Large intestine (tissue), 3 donors: ENCODE results near the gene GAS2L1. TPM values are rescaled to one million over a fixed set of nuclear protein-coding genes. Genes with fewer than 3 reads are reported as not detected.

Experiments used
- DNase-seq, 2 donors: peaks; one replicate each; pipeline versions ENCODE4 v3.0.0 to v3.0.0-alpha.2; 2013
- H3K27ac ChIP-seq: one replicate; pipeline ENCODE4 v1.5.1; 2013; ENCODE audit warnings: low read length
- H3K27me3 ChIP-seq: 2 replicates; pipeline ENCODE4 v1.6.1; 2013; ENCODE audit warnings: low read length; ENCODE audit not compliant: control insufficient read depth, insufficient read depth
- H3K36me3 ChIP-seq: 2 replicates; pipeline ENCODE4 v1.6.1; 2013; ENCODE audit warnings: low read length; ENCODE audit not compliant: control insufficient read depth, insufficient read depth
- H3K4me1 ChIP-seq: one replicate; pipeline ENCODE4 v1.6.1; 2013; ENCODE audit warnings: low read length; ENCODE audit not compliant: control insufficient read depth, insufficient read depth
- H3K4me3 ChIP-seq: one replicate; pipeline ENCODE4 v1.5.1; 2013; ENCODE audit warnings: low read length
- H3K9me3 ChIP-seq: one replicate; pipeline ENCODE4 v1.6.1; 2013; ENCODE audit warnings: mild to moderate bottlenecking, low read depth, low read length, moderate library complexity; ENCODE audit not compliant: control insufficient read depth
- WGBS: methylation state at CpG from one replicate; pipeline ENCODE4 v1.1.5; 2013; ENCODE audit warnings: low lambda C conversion rate; ENCODE audit not compliant: insufficient coverage; 5-methylcytosine and 5-hydroxymethylcytosine counted together
- polyA plus RNA-seq: library from polyadenylated mRNA; unstranded; fragments of 120-200 nt; gene quantifications from one replicate; pipeline ENCODE4 v1.2.1, GENCODE V29; 2013

Gene GAS2L1
- polyA plus RNA-seq, 1 donor, result 6.1 TPM

DNA sequence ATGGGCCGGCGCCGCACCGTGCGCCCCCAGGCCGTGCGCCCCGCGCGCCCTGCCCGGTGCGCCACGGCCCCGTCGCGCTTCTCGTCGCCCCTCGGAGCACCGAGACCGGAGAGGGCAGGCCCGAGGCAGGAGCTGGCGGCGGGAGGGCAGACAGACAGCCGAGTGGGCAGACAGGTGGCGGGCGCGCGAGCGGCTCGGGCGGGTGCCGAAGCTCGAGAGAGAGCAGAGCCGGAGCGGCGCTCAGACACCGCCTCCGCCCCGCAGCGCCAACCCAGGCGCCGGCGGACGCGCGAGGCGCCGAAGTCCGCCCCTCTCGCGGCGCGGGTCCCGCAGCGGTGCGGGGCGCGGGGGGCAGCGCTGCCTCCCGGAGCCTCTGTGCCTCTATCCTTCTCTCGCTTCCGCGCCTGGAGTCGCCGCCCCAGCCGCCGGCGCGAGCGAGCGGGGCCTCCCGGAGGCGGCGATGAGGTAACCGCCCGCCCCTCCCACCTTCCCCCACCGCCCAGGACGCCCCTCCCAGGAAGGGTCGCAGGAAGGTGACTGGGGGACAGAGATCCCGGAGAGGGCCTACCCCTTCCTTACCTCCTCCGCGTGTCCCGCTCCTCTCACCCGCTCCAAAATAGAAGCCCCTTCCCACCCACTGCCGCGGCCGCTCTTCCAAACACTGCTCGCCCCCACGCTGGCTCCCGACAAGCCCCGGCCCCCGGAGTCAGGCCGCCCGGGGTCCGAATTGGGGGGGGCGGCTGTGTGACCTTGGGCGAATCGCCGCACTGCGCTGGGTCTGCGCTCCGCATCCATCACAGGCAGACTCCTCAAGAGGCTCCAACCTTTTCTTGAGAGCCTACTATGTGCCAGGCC, 9.1 kb downstream of the GAS2L1 start, which contains the start of gene RASL10A:
RASL10A (minus strand) TSS at position 412 of the 855 bp plus-strand sequence. CDS start 451 bp downstream, outside the sequence.
- Histone ChIP-seq H3K27me3 (peaks cover 41% of the 10 kb centered on the region), H3K27ac (no peak within 1 kb of the TSS), H3K36me3 (no peaks in the 10 kb centered on the region), H3K4me1 (peaks cover 26% of the 10 kb centered on the region), H3K4me3 (no peak within 1 kb of the TSS), H3K9me3 (peaks cover 13% of the 10 kb centered on the region)
- no CpG with 5 or more reads among the region's 103 CpGs for WGBS
- DNase-seq, result peak in 1 of 2 donors; percentile 61

DNA sequence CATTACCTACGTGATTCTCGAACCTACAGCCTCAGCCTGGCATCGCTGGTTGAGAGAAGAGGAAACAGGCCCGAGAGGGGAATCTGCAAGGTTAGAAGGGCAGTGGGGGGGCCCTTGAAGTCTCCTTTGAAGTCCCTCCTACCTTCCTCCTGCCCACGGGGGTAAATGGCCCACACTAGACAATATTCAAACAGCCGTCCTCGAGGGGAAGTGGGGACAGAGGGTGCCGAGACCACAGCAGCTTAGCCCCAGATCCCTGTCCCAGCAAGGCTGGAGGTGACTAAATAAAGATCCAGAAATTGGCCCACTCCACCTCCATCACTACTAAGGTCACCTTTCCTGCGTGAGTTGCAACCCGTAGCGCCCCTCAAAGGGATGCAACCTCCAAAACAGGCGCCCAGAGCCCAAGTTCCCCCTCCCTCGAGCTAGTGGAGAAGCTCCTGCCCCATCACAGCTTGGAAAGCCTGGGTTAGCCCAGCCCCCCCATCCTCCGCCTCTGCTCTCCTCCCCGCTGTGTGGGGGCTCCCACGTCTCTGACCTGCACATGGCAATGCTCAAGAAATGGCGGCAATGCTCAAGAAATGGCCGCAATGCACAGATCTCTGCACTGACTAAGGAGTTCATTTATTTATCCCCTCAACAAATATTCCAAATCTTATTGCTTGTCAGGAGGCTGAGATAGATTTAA, 9.8 kb downstream of the GAS2L1 start:
- no peaks in the 10 kb centered on the region for H3K36me3 ChIP-seq
- no peak overlapping the region for H3K27ac ChIP-seq
- H3K9me3 ChIP-seq, result peaks cover 13% of the 10 kb centered on the region
- H3K4me3 ChIP-seq, result no peak overlapping the region
- peaks cover 41% of the 10 kb centered on the region for H3K27me3 ChIP-seq
- DNase-seq, result no peak
- WGBS, result no CpG with 5 or more reads among the region's 18 CpGs
- peaks cover 18% of the 10 kb centered on the region for H3K4me1 ChIP-seq

- peaks cover 7% of the 10 kb centered on the region for H3K9me3 ChIP-seq
- H3K36me3 ChIP-seq, result no peaks in the 10 kb centered on the region
- DNase-seq, result no peak
- H3K27ac ChIP-seq, result no peak overlapping the region
- peaks cover 15% of the 10 kb centered on the region for H3K4me1 ChIP-seq
- H3K27me3 ChIP-seq, result peaks cover 40% of the 10 kb centered on the region
- no peak overlapping the region for H3K4me3 ChIP-seq
- no CpG with 5 or more reads among the region's 18 CpGs for WGBS
Measured at GRCh38 chr22:29317827-29318454, 11.5 kb downstream of the GAS2L1 start.

DNA sequence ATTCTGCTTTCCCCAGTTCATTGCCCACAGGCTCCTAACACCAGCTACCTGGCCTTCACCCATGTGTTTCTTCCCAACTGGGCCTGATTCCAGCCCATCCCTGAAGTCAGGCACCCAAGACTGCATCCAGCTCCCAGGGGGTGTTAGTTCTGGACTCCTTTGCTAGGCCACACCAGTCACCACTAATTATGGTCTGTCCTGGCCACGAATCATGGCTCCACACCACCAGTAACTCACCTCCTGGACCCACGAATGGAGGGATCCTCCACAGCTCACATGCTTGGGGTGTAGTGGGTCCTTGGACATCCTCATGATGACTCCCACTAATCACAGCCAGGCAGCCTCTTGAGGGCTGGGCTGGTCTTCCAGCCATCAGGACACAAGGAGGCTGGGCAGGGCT, 12.6 kb downstream of the GAS2L1 start:
- Histone ChIP-seq H3K4me1 (peaks cover 7% of the 10 kb centered on the region), H3K27ac (no peak overlapping the region), H3K27me3 (peaks cover 29% of the 10 kb centered on the region), H3K9me3 (peaks cover 4% of the 10 kb centered on the region), H3K36me3 (no peaks in the 10 kb centered on the region), H3K4me3 (no peak overlapping the region)
- DNase-seq, result no peak
- no CpG with 5 or more reads among the region's 2 CpGs for WGBS

GRCh38 chr22:29320546-29320945, 14.1 kb downstream of the GAS2L1 start:
- 57% methylated on average over 1 of the region's 1 CpG for WGBS
- DNase-seq, result no peak
- no peaks in the 10 kb centered on the region for H3K4me1 ChIP-seq
- H3K4me3 ChIP-seq, result no peak overlapping the region
- peaks cover 4% of the 10 kb centered on the region for H3K9me3 ChIP-seq
- H3K27ac ChIP-seq, result no peak overlapping the region
- peaks cover 19% of the 10 kb centered on the region for H3K27me3 ChIP-seq
- H3K36me3 ChIP-seq, result no peaks in the 10 kb centered on the region

GRCh38 chr22:29323641-29324040, 17.2 kb downstream of the GAS2L1 start:
- H3K4me3 ChIP-seq, result no peak overlapping the region
- peaks cover 23% of the 10 kb centered on the region for H3K36me3 ChIP-seq
- H3K9me3 ChIP-seq, result no peaks in the 10 kb centered on the region
- H3K27ac ChIP-seq, result no peak overlapping the region
- no peak for DNase-seq
- H3K4me1 ChIP-seq, result no peaks in the 10 kb centered on the region
- no peaks in the 10 kb centered on the region for H3K27me3 ChIP-seq

DNA sequence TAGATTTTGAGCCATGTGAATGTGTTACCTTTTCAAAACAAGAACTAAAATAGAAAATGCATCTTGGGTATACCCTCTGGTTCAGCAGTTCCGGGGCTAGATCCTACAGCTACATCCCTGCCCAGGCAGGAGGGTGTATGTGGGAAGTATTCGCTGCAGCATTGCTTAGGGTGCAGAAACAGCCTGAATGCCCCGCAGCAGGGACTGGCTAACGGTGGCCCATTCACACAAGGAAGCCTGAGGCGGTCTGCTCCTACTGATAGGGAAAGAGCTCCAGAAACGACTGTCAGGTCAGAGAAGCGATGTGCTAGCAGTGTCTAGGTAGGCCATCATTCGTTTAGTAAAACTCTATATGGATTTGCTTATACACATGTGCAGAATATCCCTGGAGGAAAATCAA, 18.9 kb downstream of the GAS2L1 start:
- Histone ChIP-seq H3K4me1 (no peaks in the 10 kb centered on the region), H3K36me3 (peaks cover 38% of the 10 kb centered on the region), H3K4me3 (no peak overlapping the region), H3K9me3 (no peaks in the 10 kb centered on the region), H3K27me3 (no peaks in the 10 kb centered on the region), H3K27ac (no peak overlapping the region)
- no peak for DNase-seq
- no CpG with 5 or more reads among the region's 8 CpGs for WGBS

GRCh38 chr22:29325785-29326315, 19.4 kb downstream of the GAS2L1 start:
- no CpG with 5 or more reads among the region's 9 CpGs for WGBS
- Histone ChIP-seq H3K36me3 (peaks cover 43% of the 10 kb centered on the region), H3K9me3 (no peaks in the 10 kb centered on the region), H3K4me3 (no peak overlapping the region), H3K27me3 (no peaks in the 10 kb centered on the region), H3K4me1 (no peaks in the 10 kb centered on the region), H3K27ac (no peak overlapping the region)
- no peak for DNase-seq

- Histone ChIP-seq H3K4me1 (no peaks in the 10 kb centered on the region), H3K4me3 (no peak overlapping the region), H3K9me3 (no peaks in the 10 kb centered on the region), H3K27me3 (no peaks in the 10 kb centered on the region), H3K36me3 (peaks cover 49% of the 10 kb centered on the region), H3K27ac (no peak overlapping the region)
- WGBS, result no CpG with 5 or more reads among the region's 10 CpGs
- DNase-seq, result no peak
Measured at GRCh38 chr22:29326481-29326880, 20.0 kb downstream of the GAS2L1 start.

GRCh38 chr22:29327089-29327764, 20.8 kb downstream of the GAS2L1 start:
- Histone ChIP-seq H3K27ac (no peak overlapping the region), H3K9me3 (no peaks in the 10 kb centered on the region), H3K4me3 (no peak overlapping the region), H3K27me3 (no peaks in the 10 kb centered on the region), H3K36me3 (peaks cover 55% of the 10 kb centered on the region), H3K4me1 (no peaks in the 10 kb centered on the region)
- no peak for DNase-seq
- WGBS, result no CpG with 5 or more reads among the region's 15 CpGs
